Measurements from ENCODE around the gene TTC22.

Gene TTC22

DNA sequence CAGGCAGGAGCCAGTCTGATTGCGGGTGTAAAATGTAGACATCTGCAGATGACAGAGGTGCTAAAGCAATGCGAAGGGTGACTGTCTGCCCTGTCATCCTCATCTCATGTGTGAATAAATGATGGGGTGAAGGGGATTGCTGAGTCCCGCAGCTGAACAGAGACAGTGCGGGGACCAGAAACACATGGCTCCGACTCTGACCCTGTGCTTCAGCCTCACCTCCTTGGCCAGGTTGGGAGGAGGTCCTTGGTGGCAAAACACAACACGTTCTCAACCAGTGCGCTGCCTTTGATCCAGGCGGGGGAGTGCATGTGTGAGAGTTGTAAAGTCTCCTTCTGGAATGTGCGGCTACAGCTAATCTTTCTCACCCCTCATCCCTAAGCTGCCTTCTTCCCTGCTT is 32.0 kb upstream of the TTC22 start:
- DNase-seq = no peak

DNA sequence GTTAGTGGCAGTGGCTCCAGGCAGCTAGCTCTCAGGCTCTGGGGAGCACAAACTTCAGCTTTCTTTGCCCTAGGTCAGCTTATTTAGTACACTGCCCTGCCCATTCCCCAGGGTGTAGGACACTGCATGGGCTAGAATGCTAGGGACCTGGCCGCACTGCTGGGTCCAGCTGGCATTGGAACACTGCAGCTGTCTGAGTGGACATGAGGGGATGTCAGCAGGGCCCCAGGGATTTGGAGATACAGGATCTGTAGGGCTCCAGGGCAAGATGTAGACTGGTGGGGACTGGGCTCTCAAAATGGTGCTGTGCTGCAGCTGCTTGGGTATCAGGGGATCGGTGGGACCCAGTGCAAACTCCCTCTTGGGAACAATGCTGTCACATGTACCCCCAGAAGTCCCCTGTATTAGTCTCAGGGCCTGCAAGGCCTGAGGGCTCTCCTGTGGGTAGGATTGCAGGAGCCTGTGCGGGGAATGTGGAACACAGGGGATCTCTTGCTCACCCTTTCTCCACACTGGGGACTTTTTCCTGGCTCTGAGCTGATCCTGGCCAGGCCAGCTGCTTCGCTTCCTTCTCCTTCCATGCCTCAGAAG is 25.2 kb upstream of the TTC22 start:
- DNase-seq = no peak

DNA sequence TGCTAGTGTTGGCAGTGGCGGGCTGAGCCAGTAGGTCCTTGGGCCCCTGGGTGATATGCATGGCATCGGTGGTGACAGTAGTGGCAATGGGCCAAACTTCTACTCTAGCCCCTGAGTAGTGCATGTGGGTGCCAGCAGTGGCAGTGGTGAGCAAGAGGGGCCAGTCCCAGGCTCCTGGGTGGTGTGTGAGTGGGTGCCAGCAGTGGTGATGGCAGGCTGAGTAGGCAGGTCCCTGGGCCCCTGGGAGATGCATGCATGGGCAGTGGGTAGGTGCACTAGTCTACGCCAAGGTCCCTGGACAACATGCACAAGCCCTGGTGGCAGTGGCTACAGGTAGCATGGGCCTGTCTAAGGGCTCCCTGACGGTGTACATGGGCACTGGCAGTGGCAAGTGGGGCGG is 24.6 kb upstream of the TTC22 start:
- no peak for DNase-seq

DNA sequence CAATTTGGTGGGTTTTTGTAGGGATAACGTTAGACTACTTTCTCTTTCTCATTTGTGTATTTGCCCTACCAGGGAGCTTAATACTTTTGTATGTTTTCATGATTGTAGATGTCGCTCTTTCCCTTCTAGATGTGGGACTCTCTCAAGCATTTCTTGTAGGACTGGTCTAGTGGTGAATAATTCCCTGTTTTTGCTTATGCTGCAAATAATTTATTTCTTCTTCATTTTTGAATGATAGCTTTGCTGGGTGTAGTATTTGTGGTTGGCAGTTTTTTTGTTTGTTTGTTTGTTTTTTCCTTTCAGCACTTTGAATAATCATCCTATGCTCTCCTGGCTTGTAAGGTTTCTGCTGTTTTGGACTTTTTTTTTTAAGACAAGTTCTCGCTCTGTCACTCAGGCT is 22.5 kb upstream of the TTC22 start:
- DNase-seq = no peak

DNA sequence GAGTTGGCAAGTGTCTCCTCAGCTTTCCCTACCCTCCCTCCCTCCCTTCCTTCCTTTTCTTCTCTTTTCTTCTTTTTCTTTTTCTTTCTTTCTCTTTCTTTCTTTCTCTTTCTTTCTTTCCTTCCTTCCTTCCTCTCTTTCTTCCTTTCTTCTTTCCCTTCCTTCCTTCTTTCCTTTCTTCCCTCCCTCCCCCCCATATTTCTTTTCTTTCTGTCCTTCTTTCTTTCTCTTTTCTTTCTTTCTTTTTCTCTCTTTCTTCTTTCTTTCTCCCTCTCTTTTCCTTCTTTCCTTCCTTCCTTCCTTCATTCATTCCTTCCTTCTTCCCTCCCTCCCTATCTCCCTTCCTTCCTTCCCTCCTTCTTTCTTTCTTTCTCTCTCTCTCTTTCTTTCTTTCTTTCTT is 18.6 kb upstream of the TTC22 start:
- DNase-seq = no peak

DNA sequence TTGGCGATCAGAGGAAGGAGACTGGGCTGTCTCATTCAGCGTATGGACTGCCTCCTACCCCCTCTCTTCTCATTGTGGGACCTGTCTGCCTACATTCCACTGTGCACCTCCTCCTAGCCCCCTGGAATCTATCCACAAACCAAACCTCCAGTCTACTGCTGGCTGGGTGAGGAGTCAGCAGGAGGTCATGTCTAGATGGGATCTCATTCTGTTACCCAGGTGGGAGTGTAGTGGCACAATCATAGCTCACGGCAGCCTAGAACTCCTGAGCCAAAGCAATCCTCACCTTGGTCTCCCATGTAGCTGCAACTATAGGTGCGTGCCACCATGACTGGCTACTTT is 18.0 kb upstream of the TTC22 start:
- no peak for DNase-seq

DNA sequence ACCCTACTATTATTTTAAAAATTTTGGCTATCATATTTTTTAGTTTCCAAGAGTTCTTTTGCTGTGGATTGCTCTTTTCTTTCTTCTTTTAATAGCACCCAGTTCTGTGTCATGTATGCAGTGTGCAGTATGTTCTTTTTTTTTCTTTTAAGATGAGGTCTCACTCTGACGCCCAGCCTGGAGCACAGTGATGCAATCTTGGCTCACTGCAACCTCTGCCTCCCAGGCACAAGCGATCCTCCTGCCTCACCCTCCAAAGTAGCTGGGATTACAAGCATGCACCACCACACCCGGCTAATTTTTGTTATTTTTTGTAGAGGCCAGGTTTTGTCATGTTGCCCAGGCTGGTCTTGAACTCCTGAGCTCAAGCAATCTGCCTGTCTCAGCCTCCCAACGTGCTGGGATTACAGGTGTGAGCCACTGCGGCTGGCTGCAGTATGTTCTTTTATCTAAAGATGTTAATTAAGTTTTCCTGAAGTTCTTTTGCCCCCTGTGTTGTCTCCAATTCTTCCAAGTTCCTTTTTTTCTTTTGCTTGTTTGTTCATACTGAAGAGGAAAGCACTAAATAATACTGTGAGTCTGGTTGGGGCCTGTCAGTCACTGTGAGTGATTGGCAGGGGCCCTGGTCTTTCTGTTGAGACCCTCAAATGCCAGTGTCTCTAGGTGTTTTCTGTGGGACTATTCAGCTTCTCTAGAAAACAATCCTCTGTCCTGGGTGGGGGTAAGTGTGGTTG is 17.5 kb upstream of the TTC22 start:
- no peak for DNase-seq

DNA sequence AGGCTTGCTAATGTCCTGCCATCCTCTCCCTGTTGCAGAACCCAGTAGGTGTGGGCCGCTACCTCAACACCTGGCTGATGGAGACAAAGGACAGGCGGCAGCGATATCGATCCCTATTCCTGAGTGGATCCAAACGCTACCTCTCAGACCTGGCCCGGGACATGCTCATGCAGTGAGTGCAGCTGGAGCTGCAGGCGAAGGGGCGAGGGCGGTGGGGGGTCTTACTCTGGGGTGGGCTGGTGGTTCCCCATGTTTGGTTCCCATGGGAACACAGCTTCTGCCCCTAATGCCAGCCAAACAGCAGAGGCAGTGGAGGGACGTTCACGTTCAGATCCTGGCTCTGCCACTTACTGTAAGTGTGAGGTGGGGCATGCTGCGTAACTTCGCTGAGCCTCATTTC is 15.8 kb upstream of the TTC22 start:
- DNase-seq = no peak

DNA sequence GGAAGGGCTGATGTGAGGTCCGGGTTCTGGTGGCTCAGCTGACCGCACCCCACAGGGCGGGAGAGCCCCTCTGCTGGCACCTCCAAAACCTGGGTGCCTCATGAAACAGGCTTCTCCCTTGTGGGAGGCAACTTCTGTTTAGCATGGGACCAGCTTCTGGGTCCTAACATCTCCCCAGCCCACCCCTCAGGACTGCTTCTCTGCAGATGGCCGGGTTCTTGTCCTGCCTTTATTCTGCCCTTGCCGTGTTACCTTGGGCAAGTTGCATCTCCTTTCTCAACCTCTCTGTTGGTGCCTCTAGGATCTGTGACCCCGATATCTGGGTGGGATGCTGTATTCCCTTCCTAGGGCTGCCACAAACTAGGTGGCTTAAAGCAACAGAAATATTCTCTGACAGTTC is 15.0 kb upstream of the TTC22 start:
- no peak for DNase-seq

DNA sequence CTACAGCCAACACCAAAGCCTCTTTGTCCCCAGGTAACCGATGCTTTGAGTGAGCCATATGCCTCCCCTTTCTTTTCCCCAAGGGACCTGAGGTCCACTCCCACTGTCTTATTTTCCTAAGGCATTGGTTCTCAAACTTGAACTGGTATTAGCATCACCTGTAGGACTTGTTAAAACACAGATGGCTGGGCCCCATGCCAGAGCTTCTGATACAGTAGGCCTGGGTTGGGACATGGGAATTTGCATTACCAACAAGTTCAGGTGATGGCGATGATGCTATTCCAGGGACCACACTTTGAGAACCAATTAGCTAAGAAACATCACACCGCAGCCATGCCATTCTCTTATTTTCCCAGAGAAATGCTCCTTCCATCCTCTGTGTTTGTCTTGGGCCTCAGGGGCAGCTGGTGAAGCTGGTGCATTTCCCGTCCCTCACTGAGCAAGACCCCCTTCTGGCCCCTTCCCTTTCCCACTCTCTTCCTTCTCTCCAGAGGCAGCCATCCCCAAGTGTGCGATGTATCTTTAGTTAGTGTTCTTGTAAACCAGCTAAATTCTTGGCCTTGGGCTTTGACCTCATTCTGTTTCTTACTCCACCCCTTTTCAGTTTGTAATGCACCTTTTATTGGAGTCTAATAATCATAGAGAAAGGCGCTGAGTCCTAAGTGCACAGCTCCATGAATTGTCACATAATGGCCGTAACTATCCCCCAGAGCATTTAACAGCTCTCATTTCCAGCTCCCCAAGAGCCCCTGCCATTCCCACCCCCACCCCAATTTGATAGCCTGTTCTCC is 14.2 kb upstream of the TTC22 start:
- no peak for DNase-seq

DNA sequence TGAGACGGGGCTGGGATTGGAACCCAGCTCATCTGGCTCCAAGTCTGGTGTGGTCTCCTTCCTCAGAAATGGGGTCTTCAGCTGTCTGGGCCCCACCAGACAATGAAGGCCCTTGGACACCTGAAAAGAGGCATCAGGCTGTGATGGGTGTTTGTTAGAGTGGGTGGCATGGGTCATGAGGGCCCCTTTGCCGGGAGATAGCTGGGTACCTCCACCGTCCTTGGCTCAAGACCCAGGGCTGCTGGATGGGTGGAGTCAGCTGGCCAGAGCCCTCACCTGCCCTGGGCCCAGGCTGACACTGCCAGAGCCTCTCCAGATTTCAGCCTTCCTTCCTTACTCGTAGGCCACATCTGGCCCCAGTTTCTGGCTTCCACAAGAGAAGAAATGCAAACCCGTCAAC is 13.4 kb upstream of the TTC22 start:
- DNase-seq = no peak

DNA sequence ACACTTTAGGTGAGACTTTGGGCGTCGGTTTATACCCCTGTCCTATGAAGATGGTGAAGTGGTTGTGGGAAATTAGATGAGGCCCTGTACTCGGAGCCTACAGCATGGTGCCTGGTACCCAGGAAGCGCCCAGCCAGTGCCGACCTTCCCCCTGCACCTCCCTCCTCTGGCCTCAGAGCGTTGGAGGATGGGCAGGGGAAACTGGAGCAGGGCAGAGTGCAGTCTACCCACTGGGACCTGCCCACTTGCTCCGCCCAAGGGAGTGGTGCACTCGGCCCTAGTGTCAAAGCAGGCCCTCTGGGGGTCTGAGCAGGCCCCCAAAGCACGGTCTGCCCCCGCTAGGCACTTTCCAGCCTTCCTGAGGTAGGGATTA is 13.0 kb upstream of the TTC22 start:
- DNase-seq = no peak

DNA sequence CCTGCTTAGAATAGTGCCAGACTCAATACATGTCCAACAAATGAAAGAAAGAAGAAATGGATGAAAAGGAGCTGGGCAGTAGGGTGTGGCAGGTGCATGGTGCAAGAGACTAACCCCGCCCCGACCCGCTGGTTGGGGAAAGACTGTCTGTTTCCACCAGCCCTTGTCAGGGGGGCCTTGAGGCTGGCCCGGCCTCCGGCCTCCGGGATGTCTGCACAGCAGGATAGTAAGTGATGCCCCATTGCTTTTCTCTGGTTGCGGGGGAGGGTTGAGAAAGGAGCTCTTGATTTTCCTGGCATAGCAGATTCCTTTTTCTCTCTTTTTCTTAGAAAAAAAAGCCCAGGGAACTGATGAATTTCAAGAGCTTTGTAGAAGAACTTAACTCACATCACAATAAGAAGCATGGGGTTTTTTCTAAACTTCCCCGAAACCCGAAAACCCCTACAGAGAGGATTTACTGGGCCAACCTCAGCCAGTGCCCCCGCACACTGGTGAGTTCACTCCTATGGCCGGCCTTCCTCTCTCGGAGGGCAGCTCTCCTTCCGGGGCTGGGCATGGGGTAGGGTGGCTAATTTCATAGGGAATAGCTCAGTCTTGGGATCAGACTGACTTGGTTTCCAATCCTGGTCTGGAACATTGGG is 12.5 kb upstream of the TTC22 start:
- no peak for DNase-seq

DNA sequence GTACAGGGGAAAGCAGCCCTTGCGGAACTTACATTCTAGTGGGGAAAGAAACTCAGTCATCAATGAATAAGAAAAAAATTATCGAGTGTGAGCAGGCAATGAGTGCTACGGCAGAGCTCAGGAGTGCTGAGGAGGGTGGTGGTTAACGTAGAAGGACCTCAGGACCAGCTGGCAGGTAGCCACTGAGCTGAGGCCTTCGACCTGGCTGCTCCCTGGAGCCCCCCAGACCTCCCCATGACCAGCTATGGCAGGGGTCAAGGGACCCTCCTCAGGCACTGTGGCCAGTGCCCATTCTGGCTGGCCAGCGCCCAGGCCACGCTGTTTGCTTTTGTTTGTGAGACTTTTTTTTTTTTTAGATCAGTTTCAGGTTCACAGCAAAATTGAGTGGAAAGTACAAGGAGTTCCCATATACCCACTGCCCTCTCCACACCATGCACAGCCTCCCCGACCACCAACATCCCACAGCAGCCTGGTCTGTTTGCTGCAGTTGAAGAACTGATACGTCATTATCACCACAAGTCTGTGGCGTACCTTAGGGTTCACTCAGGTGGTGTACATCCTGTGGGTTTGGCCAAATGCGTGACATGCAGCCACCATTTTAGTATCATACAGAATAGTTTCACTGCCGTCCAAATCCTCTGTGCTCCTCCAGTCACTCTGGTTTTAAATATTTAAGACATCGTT is 11.8 kb upstream of the TTC22 start:
- no peak for DNase-seq

DNA sequence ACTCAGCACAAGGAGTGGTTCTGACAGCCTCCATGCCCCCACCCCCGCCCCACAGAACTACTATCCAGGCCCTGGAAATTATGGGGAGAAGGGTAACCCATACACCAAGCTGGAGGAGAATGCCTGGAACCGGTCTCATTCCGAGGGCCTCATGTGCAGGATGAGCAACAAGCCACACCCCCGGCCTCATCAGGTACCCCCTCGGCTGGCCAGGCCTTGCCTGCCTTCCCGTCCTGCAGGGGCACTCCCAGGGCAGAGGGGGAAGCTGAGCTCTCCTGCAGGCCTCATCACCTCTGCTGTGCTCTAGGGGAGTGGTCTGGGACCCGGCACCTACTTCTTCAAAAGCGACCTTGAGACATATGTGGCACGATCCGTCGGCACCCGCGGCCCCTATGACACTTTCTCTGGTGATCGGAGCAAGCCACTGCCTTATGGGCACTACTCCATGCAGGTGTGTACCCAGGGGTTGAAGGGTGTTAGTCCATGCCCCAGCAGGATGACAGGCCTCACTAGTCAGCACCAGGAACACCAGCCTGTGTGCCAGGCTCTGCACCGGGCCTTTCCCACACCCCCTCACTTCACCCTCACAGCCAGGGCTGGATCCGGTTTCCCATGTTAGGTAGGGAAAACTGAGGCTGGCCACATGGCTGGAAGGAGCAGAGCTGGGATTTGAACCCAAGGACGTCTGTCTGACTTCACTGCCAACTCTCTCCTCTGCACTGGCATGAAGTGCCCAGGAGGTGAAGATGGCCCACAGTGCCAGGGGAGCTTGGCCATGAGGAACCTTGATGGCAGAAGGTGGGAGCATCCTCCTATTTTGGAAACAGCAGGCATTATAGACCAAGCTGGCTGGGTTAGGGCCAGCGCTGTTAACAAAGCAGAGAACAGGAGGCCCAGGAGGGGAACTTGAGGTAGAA is 10.9 kb upstream of the TTC22 start:
- no peak for DNase-seq

DNA sequence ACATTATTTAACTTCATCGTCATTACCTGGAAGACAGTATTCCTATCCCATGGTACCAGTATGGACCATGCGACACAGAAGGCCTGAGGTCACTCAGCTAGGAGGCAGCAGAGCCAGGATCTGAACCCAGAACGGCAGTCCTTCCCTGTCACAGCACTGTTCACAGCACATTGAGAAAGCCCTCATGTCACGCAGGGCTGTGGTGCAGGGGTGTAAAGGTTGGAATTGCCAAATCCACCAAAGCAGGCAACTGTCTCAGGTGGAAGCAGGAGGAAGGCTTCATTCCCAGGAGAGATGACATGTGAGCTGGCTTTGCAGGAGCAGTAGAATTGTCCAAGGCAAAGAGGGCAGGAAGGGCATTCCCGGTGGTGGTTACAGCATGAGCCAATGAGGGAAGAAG is 9.9 kb upstream of the TTC22 start:
- DNase-seq = no peak

DNA sequence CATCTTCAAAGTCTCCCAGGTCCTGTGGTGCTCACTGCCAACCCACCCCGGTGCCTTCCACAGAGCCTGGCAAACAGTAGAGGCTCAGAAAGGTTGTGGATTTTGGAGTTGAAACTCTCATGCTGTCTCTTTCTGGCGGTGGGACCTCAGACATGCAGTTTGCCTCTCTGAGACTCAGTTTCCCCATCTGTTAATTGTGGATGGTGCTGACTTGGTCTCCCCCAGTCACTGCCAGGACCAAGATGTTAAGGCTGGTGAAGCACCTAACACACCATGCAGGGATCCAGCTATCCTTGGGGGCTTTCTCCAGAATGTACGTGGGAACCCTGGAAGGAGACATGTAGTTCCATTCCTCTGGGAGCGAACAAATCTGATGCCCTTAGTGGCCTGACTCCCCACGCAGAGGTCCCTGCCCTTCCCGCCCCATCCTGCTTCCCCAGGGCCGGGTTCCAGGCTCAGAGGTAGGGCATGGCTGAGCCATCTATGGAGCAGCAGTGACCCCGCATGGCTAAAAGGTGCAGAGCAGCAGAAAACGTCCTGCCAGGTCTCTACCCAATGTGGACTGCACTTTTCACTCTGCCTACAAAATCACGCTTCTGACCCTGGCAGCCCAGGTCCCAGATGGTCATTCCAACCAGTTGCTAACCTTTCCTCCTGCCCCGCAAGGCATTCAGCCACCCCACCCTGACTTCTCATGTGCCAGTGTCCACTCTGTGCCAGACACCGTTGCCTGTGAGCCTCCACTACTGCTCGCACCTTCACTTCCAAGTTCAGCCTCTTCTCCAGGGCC is 9.2 kb upstream of the TTC22 start:
- peak; percentile 85 for DNase-seq

DNA sequence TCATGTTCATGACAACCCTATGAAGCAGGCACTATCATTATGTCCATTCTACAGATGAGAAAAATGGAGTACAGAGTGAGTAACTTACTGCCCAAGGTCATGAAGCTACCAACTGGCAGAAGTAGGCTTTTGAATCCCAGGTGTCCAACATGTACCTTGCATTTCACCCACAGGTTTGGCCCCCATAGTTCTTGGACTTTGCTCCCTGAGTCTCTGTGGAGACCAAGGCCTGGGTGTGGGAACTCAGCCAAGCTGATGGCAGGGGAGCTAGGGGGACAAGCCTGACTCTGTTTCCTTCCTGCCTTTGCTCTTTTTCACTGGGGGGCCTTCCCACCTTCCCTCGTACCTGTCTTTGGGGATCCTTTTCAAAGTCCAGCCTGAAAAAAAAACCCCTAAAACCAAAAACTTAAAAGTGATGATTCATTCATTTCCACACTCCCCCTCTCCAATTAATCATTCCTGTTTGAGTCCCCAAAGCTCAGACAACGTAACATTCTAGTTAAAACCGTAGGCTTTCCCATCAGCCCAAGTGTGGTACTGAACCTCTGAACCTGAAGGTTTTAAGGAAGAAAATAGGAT is 8.5 kb upstream of the TTC22 start:
- DNase-seq = no peak

DNA sequence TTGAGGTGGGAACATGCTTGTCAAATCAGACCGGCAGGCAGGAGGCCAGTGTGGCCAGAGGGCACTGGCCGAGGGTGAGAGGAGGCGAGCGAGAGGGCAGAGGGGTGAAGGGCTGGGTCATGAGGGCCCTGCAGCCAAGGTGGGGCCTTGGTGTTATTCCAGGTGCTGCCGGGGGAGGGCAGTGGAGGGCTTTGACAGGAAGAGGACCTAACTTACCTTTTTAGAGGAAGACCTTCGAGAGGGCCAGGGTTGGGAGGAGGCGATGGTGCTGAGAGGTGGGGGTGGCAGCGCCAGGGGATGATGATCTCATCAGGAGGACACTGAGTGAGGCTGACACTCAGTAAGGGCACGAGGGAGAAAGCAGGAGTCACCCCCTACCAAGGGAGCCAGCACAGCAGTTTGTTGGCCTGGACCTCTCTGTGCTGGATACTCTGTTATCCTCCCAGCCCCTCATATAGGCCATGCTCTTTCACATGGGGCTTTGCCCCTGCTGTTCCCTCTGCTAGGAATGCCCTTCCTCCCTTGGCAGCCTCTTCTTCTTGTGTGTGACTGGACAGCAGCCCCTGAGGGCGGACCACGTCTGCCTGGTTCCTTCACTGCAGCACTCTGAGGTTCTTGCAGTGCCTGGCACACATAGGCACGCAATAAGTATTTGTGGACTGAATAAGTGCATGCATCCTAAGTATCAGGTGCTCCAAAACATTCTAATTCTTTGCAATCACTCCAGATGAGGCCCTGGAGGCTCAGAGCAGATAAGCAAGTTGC is 7.5 kb upstream of the TTC22 start:
- DNase-seq = no peak

DNA sequence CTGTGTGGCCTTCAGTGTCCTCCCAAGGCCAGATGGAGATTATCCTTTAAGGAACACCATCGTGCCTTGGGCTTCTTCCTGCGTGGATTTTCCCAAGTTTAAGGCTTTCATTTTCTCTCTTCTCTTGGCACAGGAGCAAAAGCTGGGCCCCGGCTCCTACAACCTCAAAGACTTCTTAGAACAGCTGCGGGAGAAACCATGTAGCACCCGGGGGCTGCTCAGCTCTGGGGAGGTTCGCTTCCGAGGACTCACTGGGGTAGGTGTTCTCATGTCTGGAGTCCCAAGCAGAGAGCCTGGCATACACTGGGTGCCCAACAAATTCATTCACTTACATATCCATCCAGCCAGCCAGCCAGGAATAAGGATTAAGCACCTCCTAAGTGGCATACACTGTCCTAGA is 6.6 kb upstream of the TTC22 start:
- DNase-seq = no peak

Data from hematopoietic multipotent progenitor cell treated with erythropoietin and hydrocortisone succinate and interleukin-3 and kit ligand, for 6 days (in vitro differentiated cells).